NCI-H2227 treated with DMSO at 0.1 percent for 48 hours (cell line): ENCODE data around the gene SMIM14.

ENCODE experiments used
- DNase-seq: peaks from one replicate; lab custom pipeline; 2025; lab: John Stamatoyannopoulos, UW

The SMIM14 gene

DNA sequence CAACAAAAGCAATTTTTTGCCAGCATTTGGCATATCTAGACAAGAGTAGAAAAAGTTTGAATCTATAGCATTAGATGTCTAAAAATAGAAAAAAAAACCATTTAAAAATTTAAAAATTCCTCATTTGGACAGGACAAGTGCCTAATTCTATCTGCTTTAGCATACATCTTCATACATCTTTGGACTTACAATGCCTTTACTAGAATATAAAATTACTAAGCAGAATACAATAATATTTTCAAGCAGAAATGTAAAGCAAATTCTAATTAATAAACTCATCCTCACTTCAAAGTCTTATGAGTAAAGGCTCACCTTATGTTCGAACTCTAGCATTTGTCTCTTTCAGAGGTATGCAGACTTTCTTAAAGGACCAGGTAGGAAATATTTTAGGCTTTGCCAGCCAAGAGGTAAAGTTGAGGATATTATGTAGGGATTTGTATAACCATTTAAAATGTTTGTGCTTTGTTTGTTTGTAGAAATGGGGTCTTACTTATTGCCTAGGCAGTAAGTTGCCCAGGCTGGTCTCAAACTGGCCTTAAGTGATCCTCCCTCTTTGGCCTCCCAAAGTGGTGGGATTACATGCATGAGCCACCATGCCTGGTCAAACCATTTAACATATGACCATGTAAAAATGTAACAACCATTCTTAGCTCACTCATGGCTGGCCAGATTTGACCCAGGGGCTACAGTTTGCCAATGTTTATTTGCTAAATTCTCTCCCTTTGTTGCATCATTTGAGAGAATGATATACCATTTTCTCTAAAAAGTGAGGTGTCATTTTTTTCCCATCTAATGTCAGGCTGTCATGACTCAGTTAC, 140.5 kb downstream of the SMIM14 start:
- no peak for DNase-seq
